Measurements from ENCODE around the gene EPHA5.

Gene EPHA5

GRCh38 chr4:65654976-65655375, 15.3 kb downstream of the EPHA5 start:
- ATAC-seq (ENCODE audit: low read depth) (no peak), DNase-seq (ENCODE audit: low spot score in 2 of 2) (no peak)
- Mint-ChIP-seq H3K27me3 (no peaks in the 10 kb centered on the region), H3K4me1 (no peaks in the 10 kb centered on the region), H3K36me3 (no peaks in the 10 kb centered on the region), H3K27ac (no peak overlapping the region), H3K4me3 (no peak overlapping the region), H3K9me3 (no peaks in the 10 kb centered on the region)

GRCh38 chr4:65653740-65654361, 16.4 kb downstream of the EPHA5 start:
- Mint-ChIP-seq H3K27ac (no peak overlapping the region), H3K9me3 (peaks cover 1% of the 10 kb centered on the region), H3K36me3 (no peaks in the 10 kb centered on the region), H3K4me1 (no peaks in the 10 kb centered on the region), H3K4me3 (no peak overlapping the region), H3K27me3 (no peaks in the 10 kb centered on the region)
- no peak for ATAC-seq (ENCODE audit: low read depth)
- DNase-seq (ENCODE audit: low spot score in 2 of 2) = no peak

- no peak overlapping the region for H3K4me3 Mint-ChIP-seq
- H3K4me1 Mint-ChIP-seq = no peaks in the 10 kb centered on the region
- H3K27ac Mint-ChIP-seq = no peak overlapping the region
- no peak for DNase-seq (ENCODE audit: low spot score in 2 of 2)
- H3K36me3 Mint-ChIP-seq = no peaks in the 10 kb centered on the region
- H3K9me3 Mint-ChIP-seq = peaks cover 1% of the 10 kb centered on the region
- no peaks in the 10 kb centered on the region for H3K27me3 Mint-ChIP-seq
- no peak for ATAC-seq (ENCODE audit: low read depth)
These were observed 18.5 kb downstream of the EPHA5 start for GRCh38 chr4:65651751-65652150.

GRCh38 chr4:65651031-65651430, 19.3 kb downstream of the EPHA5 start:
- no peak overlapping the region for H3K27ac Mint-ChIP-seq
- ATAC-seq (ENCODE audit: low read depth) = no peak
- H3K27me3 Mint-ChIP-seq = no peaks in the 10 kb centered on the region
- no peaks in the 10 kb centered on the region for H3K4me1 Mint-ChIP-seq
- no peak overlapping the region for H3K4me3 Mint-ChIP-seq
- H3K9me3 Mint-ChIP-seq = peaks cover 1% of the 10 kb centered on the region
- H3K36me3 Mint-ChIP-seq = no peaks in the 10 kb centered on the region
- DNase-seq (ENCODE audit: low spot score in 2 of 2) = no peak

- Mint-ChIP-seq H3K27me3 (no peaks in the 10 kb centered on the region), H3K27ac (no peak overlapping the region), H3K9me3 (peaks cover 1% of the 10 kb centered on the region), H3K36me3 (no peaks in the 10 kb centered on the region), H3K4me3 (no peak overlapping the region), H3K4me1 (no peaks in the 10 kb centered on the region)
- ATAC-seq (ENCODE audit: low read depth) (no peak), DNase-seq (ENCODE audit: low spot score in 2 of 2) (no peak)
These were observed 24.2 kb downstream of the EPHA5 start for GRCh38 chr4:65646136-65646535.

GRCh38 chr4:65645185-65645584, 25.1 kb downstream of the EPHA5 start:
- H3K4me1 Mint-ChIP-seq = no peaks in the 10 kb centered on the region
- H3K27ac Mint-ChIP-seq = no peak overlapping the region
- no peak overlapping the region for H3K4me3 Mint-ChIP-seq
- ATAC-seq (ENCODE audit: low read depth) (no peak), DNase-seq (ENCODE audit: low spot score in 2 of 2) (no peak)
- H3K27me3 Mint-ChIP-seq = no peaks in the 10 kb centered on the region
- no peaks in the 10 kb centered on the region for H3K36me3 Mint-ChIP-seq
- H3K9me3 Mint-ChIP-seq = peaks cover 2% of the 10 kb centered on the region

- ATAC-seq (ENCODE audit: low read depth) (no peak), DNase-seq (ENCODE audit: low spot score in 2 of 2) (no peak)
- Mint-ChIP-seq H3K4me1 (no peaks in the 10 kb centered on the region), H3K27me3 (no peaks in the 10 kb centered on the region), H3K36me3 (no peaks in the 10 kb centered on the region), H3K4me3 (no peak overlapping the region), H3K9me3 (no peaks in the 10 kb centered on the region), H3K27ac (no peak overlapping the region)
These were observed 35.1 kb downstream of the EPHA5 start for GRCh38 chr4:65635051-65635821.

GRCh38 chr4:65624651-65625050, 45.6 kb downstream of the EPHA5 start:
- H3K27ac Mint-ChIP-seq = no peak overlapping the region

GRCh38 chr4:65623506-65623905, 46.8 kb downstream of the EPHA5 start:
- DNase-seq (ENCODE audit: low spot score in 2 of 2) (no peak), ATAC-seq (ENCODE audit: low read depth) (no peak)
- Mint-ChIP-seq H3K27me3 (no peaks in the 10 kb centered on the region), H3K27ac (no peak overlapping the region), H3K36me3 (no peaks in the 10 kb centered on the region), H3K4me1 (no peaks in the 10 kb centered on the region), H3K9me3 (no peaks in the 10 kb centered on the region), H3K4me3 (no peak overlapping the region)

More at GRCh38 chr4:65624651-65625050, 45.6 kb downstream of the EPHA5 start:
- Mint-ChIP-seq H3K27me3 (no peaks in the 10 kb centered on the region), H3K36me3 (no peaks in the 10 kb centered on the region), H3K9me3 (no peaks in the 10 kb centered on the region), H3K4me3 (no peak overlapping the region), H3K4me1 (no peaks in the 10 kb centered on the region)
- ATAC-seq (ENCODE audit: low read depth) = no peak
- no peak for DNase-seq (ENCODE audit: low spot score in 2 of 2)

- DNase-seq (ENCODE audit: low spot score in 2 of 2) = no peak
- Mint-ChIP-seq H3K4me3 (no peak overlapping the region), H3K4me1 (no peaks in the 10 kb centered on the region), H3K36me3 (no peaks in the 10 kb centered on the region), H3K27ac (no peak overlapping the region), H3K27me3 (no peaks in the 10 kb centered on the region), H3K9me3 (peaks cover 6% of the 10 kb centered on the region)
- ATAC-seq (ENCODE audit: low read depth) = no peak
These were observed 52.9 kb downstream of the EPHA5 start for GRCh38 chr4:65617416-65617815.

GRCh38 chr4:65604515-65604914, 65.8 kb downstream of the EPHA5 start:
- H3K4me1 Mint-ChIP-seq = no peaks in the 10 kb centered on the region
- no peak overlapping the region for H3K4me3 Mint-ChIP-seq
- H3K27me3 Mint-ChIP-seq = no peaks in the 10 kb centered on the region
- no peak overlapping the region for H3K27ac Mint-ChIP-seq
- DNase-seq (ENCODE audit: low spot score in 2 of 2) = no peak
- H3K9me3 Mint-ChIP-seq = no peaks in the 10 kb centered on the region
- no peak for ATAC-seq (ENCODE audit: low read depth)
- no peaks in the 10 kb centered on the region for H3K36me3 Mint-ChIP-seq

- no peaks in the 10 kb centered on the region for H3K36me3 Mint-ChIP-seq
- ATAC-seq (ENCODE audit: low read depth) = no peak
- no peak for DNase-seq (ENCODE audit: low spot score in 2 of 2)
- no peak overlapping the region for H3K4me3 Mint-ChIP-seq
- no peak overlapping the region for H3K27ac Mint-ChIP-seq
- H3K27me3 Mint-ChIP-seq = no peaks in the 10 kb centered on the region
- no peaks in the 10 kb centered on the region for H3K4me1 Mint-ChIP-seq
- H3K9me3 Mint-ChIP-seq = peaks cover 4% of the 10 kb centered on the region
These were observed 69.6 kb downstream of the EPHA5 start for GRCh38 chr4:65600656-65601055.

- no peak overlapping the region for H3K4me3 Mint-ChIP-seq
- peaks cover 4% of the 10 kb centered on the region for H3K9me3 Mint-ChIP-seq
- no peak for ATAC-seq (ENCODE audit: low read depth)
- H3K27ac Mint-ChIP-seq = no peak overlapping the region
- DNase-seq (ENCODE audit: low spot score in 2 of 2) = no peak
- H3K27me3 Mint-ChIP-seq = no peaks in the 10 kb centered on the region
- no peaks in the 10 kb centered on the region for H3K36me3 Mint-ChIP-seq
- H3K4me1 Mint-ChIP-seq = no peaks in the 10 kb centered on the region
These were observed 70.9 kb downstream of the EPHA5 start for GRCh38 chr4:65599340-65599739.

GRCh38 chr4:65597697-65598096, 72.6 kb downstream of the EPHA5 start:
- no peak overlapping the region for H3K27ac Mint-ChIP-seq
- H3K9me3 Mint-ChIP-seq = peaks cover 4% of the 10 kb centered on the region
- ATAC-seq (ENCODE audit: low read depth) = no peak
- no peak for DNase-seq (ENCODE audit: low spot score in 2 of 2)
- H3K4me1 Mint-ChIP-seq = no peaks in the 10 kb centered on the region
- no peak overlapping the region for H3K4me3 Mint-ChIP-seq
- H3K36me3 Mint-ChIP-seq = no peaks in the 10 kb centered on the region
- no peaks in the 10 kb centered on the region for H3K27me3 Mint-ChIP-seq

GRCh38 chr4:65592089-65592488, 78.2 kb downstream of the EPHA5 start:
- DNase-seq (ENCODE audit: low spot score in 2 of 2) = no peak
- Mint-ChIP-seq H3K9me3 (peaks cover 2% of the 10 kb centered on the region), H3K27ac (no peak overlapping the region), H3K4me3 (no peak overlapping the region), H3K27me3 (no peaks in the 10 kb centered on the region), H3K36me3 (no peaks in the 10 kb centered on the region), H3K4me1 (no peaks in the 10 kb centered on the region)
- ATAC-seq (ENCODE audit: low read depth) = no peak
